Activated T-helper 1 cell treated with anti-CD3 and anti-CD28 coated beads, Interleukin-12 subunit alpha, Interleukin-12 subunit beta, Interleukin-2, Interleukin-4 antibody, amounts not matched to agents 30 ng/mL and 10 ng/mL and 1 ng/mL, durations not matched to agents 14 hours and 24 hours and 36 hours (primary cell): ENCODE measurements around the gene HACD2. TPM values are rescaled to one million over a fixed set of nuclear protein-coding genes. Genes with fewer than 3 reads are reported as not detected.
"Not testable (repeated sequence)": the region's sequence is repeated elsewhere in the genome, so short reads cannot be mapped to it uniquely, and the experiment has no call there.

Experiments
- DNase-seq: peaks from one replicate; pipeline ENCODE4 v3.0.0; 2021; ENCODE audit warnings: low spot score
- H3K27ac Mint-ChIP-seq: one replicate; pipeline ENCODE4 v1.8.0; 2021; ENCODE audit warnings: mild to moderate bottlenecking, mixed read lengths
- H3K27me3 Mint-ChIP-seq: one replicate; pipeline ENCODE4 v1.8.0; 2022; ENCODE audit warnings: mild to moderate bottlenecking, moderate library complexity, mixed read lengths; ENCODE audit not compliant: insufficient read depth
- H3K36me3 Mint-ChIP-seq: one replicate; pipeline ENCODE4 v1.8.0; 2021; ENCODE audit warnings: low read depth, mixed read lengths
- H3K4me1 Mint-ChIP-seq: one replicate; pipeline ENCODE4 v1.8.0; 2021; ENCODE audit warnings: low read depth, mixed read lengths
- H3K4me3 Mint-ChIP-seq: one replicate; pipeline ENCODE4 v1.8.0; 2021; ENCODE audit warnings: mild to moderate bottlenecking, moderate library complexity, mixed read lengths
- H3K9me3 Mint-ChIP-seq: one replicate; pipeline ENCODE4 v1.8.0; 2021; ENCODE audit warnings: mixed read lengths
- intact Hi-C: fragments of 100-400 bp; cut with micrococcal nuclease; formaldehyde crosslinking; loops from one replicate; pipeline ENCODE4 v1.15.1; 2024
- total RNA-seq: library from RNA; stranded (reverse); gene quantifications from 2 replicates; pipeline ENCODE4 v1.2.3, GENCODE V29; 2022

HACD2 gene
- total RNA-seq, 1 donor from 2014 or later: 31.5 TPM

- H3K27ac Mint-ChIP-seq: no peak overlapping the region
- H3K36me3 Mint-ChIP-seq: peaks cover 5% of the 10 kb centered on the region
- H3K4me3 Mint-ChIP-seq: no peak overlapping the region
- no peaks in the 10 kb centered on the region for H3K9me3 Mint-ChIP-seq
- no peak for DNase-seq
- intact Hi-C loops: no loop called here
- H3K4me1 Mint-ChIP-seq: no peaks in the 10 kb centered on the region
- peaks cover 2% of the 10 kb centered on the region for H3K27me3 Mint-ChIP-seq
Measured at GRCh38 chr3:123493912-123494311, 90.9 kb downstream of the HACD2 start.

GRCh38 chr3:123491966-123492587 lies 92.8 kb downstream of the HACD2 start:
- Mint-ChIP-seq H3K4me3 (no peak overlapping the region), H3K9me3 (no peaks in the 10 kb centered on the region), H3K27me3 (peaks cover 2% of the 10 kb centered on the region), H3K36me3 (peaks cover 2% of the 10 kb centered on the region), H3K27ac (peak overlapping the region; percentile 21), H3K4me1 (no peaks in the 10 kb centered on the region)
- intact Hi-C loops: no loop called here
- DNase-seq: no peak

GRCh38 chr3:123489400-123490004 lies 95.4 kb downstream of the HACD2 start:
- intact Hi-C loops: loop anchor here (1.0 kb wide), 3 partner anchors 41 to 160 kb away; no protein-coding TSS in a partner anchor
- no peaks in the 10 kb centered on the region for H3K36me3 Mint-ChIP-seq
- DNase-seq: peak; percentile 15
- H3K27ac Mint-ChIP-seq: no peak overlapping the region
- H3K4me3 Mint-ChIP-seq: no peak overlapping the region
- peaks cover 2% of the 10 kb centered on the region for H3K27me3 Mint-ChIP-seq
- no peaks in the 10 kb centered on the region for H3K4me1 Mint-ChIP-seq
- no peaks in the 10 kb centered on the region for H3K9me3 Mint-ChIP-seq

GRCh38 chr3:123488645-123489347 lies 96.1 kb downstream of the HACD2 start:
- no peak overlapping the region for H3K27ac Mint-ChIP-seq
- no peak overlapping the region for H3K4me3 Mint-ChIP-seq
- H3K27me3 Mint-ChIP-seq: peaks cover 2% of the 10 kb centered on the region
- intact Hi-C loops: loop anchor here (1.0 kb wide), 3 partner anchors 40 to 159 kb away; no protein-coding TSS in a partner anchor
- no peaks in the 10 kb centered on the region for H3K36me3 Mint-ChIP-seq
- no peaks in the 10 kb centered on the region for H3K4me1 Mint-ChIP-seq
- DNase-seq: no peak
- H3K9me3 Mint-ChIP-seq: no peaks in the 10 kb centered on the region

GRCh38 chr3:123487063-123487462 lies 97.8 kb downstream of the HACD2 start:
- DNase-seq, intact Hi-C loops, H3K4me3 Mint-ChIP-seq, H3K9me3 Mint-ChIP-seq, H3K36me3 Mint-ChIP-seq, H3K27ac Mint-ChIP-seq, H3K4me1 Mint-ChIP-seq, H3K27me3 Mint-ChIP-seq: not testable (repeated sequence)

- H3K9me3 Mint-ChIP-seq: no peaks in the 10 kb centered on the region
- H3K4me3 Mint-ChIP-seq: no peak overlapping the region
- peaks cover 2% of the 10 kb centered on the region for H3K27me3 Mint-ChIP-seq
- intact Hi-C loops: no loop called here
- H3K27ac Mint-ChIP-seq: no peak overlapping the region
- no peak for DNase-seq
- no peaks in the 10 kb centered on the region for H3K4me1 Mint-ChIP-seq
- H3K36me3 Mint-ChIP-seq: no peaks in the 10 kb centered on the region
Measured at GRCh38 chr3:123486460-123486859, 98.4 kb downstream of the HACD2 start.

GRCh38 chr3:123485551-123485950 lies 99.3 kb downstream of the HACD2 start:
- Mint-ChIP-seq H3K4me1 (no peaks in the 10 kb centered on the region), H3K4me3 (no peak overlapping the region), H3K36me3 (no peaks in the 10 kb centered on the region), H3K27me3 (peaks cover 2% of the 10 kb centered on the region), H3K9me3 (no peaks in the 10 kb centered on the region), H3K27ac (no peak overlapping the region)
- no peak for DNase-seq
- intact Hi-C loops: no loop called here

GRCh38 chr3:123483146-123483545 lies 101.7 kb downstream of the HACD2 start:
- H3K36me3 Mint-ChIP-seq: no peaks in the 10 kb centered on the region
- H3K27me3 Mint-ChIP-seq: no peaks in the 10 kb centered on the region
- no peak for DNase-seq

GRCh38 chr3:123481722-123482457 lies 103.0 kb downstream of the HACD2 start:
- Mint-ChIP-seq H3K4me3 (no peak overlapping the region), H3K27me3 (no peaks in the 10 kb centered on the region)

More at GRCh38 chr3:123483146-123483545, 101.7 kb downstream of the HACD2 start:
- Mint-ChIP-seq H3K27ac (no peak overlapping the region), H3K4me1 (no peaks in the 10 kb centered on the region), H3K9me3 (no peaks in the 10 kb centered on the region), H3K4me3 (no peak overlapping the region)
- intact Hi-C loops: no loop called here

GRCh38 chr3:123481071-123481470 lies 103.8 kb downstream of the HACD2 start:
- no peaks in the 10 kb centered on the region for H3K4me1 Mint-ChIP-seq
- H3K4me3 Mint-ChIP-seq: no peak overlapping the region
- DNase-seq: no peak
- H3K27me3 Mint-ChIP-seq: no peaks in the 10 kb centered on the region
- no peak overlapping the region for H3K27ac Mint-ChIP-seq
- intact Hi-C loops: no loop called here
- no peaks in the 10 kb centered on the region for H3K36me3 Mint-ChIP-seq
- H3K9me3 Mint-ChIP-seq: no peaks in the 10 kb centered on the region

More at GRCh38 chr3:123481722-123482457, 103.0 kb downstream of the HACD2 start:
- Mint-ChIP-seq H3K4me1 (no peaks in the 10 kb centered on the region), H3K9me3 (no peaks in the 10 kb centered on the region), H3K27ac (no peak overlapping the region), H3K36me3 (no peaks in the 10 kb centered on the region)
- intact Hi-C loops: no loop called here
- DNase-seq: no peak

GRCh38 chr3:123480428-123480827 lies 104.4 kb downstream of the HACD2 start:
- no peaks in the 10 kb centered on the region for H3K4me1 Mint-ChIP-seq
- no peak overlapping the region for H3K4me3 Mint-ChIP-seq
- DNase-seq: no peak
- H3K27ac Mint-ChIP-seq: no peak overlapping the region
- no peaks in the 10 kb centered on the region for H3K9me3 Mint-ChIP-seq
- H3K36me3 Mint-ChIP-seq: no peaks in the 10 kb centered on the region
- intact Hi-C loops: no loop called here
- no peaks in the 10 kb centered on the region for H3K27me3 Mint-ChIP-seq

- DNase-seq: no peak
- H3K27me3 Mint-ChIP-seq: peaks cover 3% of the 10 kb centered on the region
- intact Hi-C loops: no loop called here
Measured at GRCh38 chr3:123479891-123480290, 105.0 kb downstream of the HACD2 start.

GRCh38 chr3:123478314-123478713 lies 106.5 kb downstream of the HACD2 start:
- H3K4me1 Mint-ChIP-seq: no peaks in the 10 kb centered on the region
- H3K9me3 Mint-ChIP-seq: no peaks in the 10 kb centered on the region
- H3K27ac Mint-ChIP-seq: no peak overlapping the region
- H3K36me3 Mint-ChIP-seq: no peaks in the 10 kb centered on the region
- no peak for DNase-seq
- no peak overlapping the region for H3K4me3 Mint-ChIP-seq
- peaks cover 3% of the 10 kb centered on the region for H3K27me3 Mint-ChIP-seq
- intact Hi-C loops: no loop called here

More at GRCh38 chr3:123479891-123480290, 105.0 kb downstream of the HACD2 start:
- no peaks in the 10 kb centered on the region for H3K36me3 Mint-ChIP-seq
- H3K4me3 Mint-ChIP-seq: no peak overlapping the region
- H3K27ac Mint-ChIP-seq: no peak overlapping the region
- no peaks in the 10 kb centered on the region for H3K4me1 Mint-ChIP-seq
- no peaks in the 10 kb centered on the region for H3K9me3 Mint-ChIP-seq
